GM12878 (cell line): ENCODE results near the gene RASL12. TPM values are rescaled to one million over a fixed set of nuclear protein-coding genes. Genes with fewer than 3 reads are reported as not detected.

Experiments used
- ATAC-seq: fragments of 200-7000 bp; cut with Tn5 transposase; 3 replicates; pipeline ENCODE4 v1.9.1; 2020; ENCODE audit warnings: mild to moderate bottlenecking, moderate library complexity
- BruUV-seq: library from RNA; stranded (reverse); fragments of 400-500 nt; replicated peaks from 2 replicates; lab custom pipeline; 2021; lab: Mats Ljungman, UMichigan
- CTCF ChIA-PET: fragments of 300-600 bp; sonication (Branson Sonifier 250); formaldehyde crosslinking; extraction: SDS; loops from one replicate; lab custom pipeline; 2021; ENCODE audit warnings: inconsistent platforms; lab: Yijun Ruan, JAX
- POLR2A ChIA-PET: fragments of 350-600 bp; formaldehyde crosslinking; extraction: SDS; loops from one replicate; lab custom pipeline; 2021; ENCODE audit warnings: inconsistent platforms; lab: Charles Lee
- RAD21 ChIA-PET: fragments of 300-600 bp; sonication (Branson Sonifier 250); formaldehyde crosslinking; loops from one replicate; lab custom pipeline; 2023; ENCODE audit warnings: antibody characterized with exemption; ENCODE audit not compliant: unreplicated experiment; lab: Charles Lee
- SMC1A ChIA-PET: fragments of 300-600 bp; sonication (Branson Sonifier 250); formaldehyde crosslinking; loops from one replicate; lab custom pipeline; 2023; ENCODE audit not compliant: unreplicated experiment, uncharacterized antibody; lab: Charles Lee
- DNase-seq: peaks from one replicate; pipeline ENCODE4 v3.0.0-alpha.2; 2011; ENCODE audit warnings: low read depth, low spot score
- FAIRE-seq: peaks from 3 replicates; lab custom pipeline; 2011; peaks lifted over from hg19 to GRCh38; lab: Jason Lieb, UNC
- H2AFZ ChIP-seq: 2 replicates; pipeline ENCODE4 v1.6.0; 2011; ENCODE audit warnings: low read depth, low read length, control low read depth; ENCODE audit not compliant: control insufficient read depth
- H3K27ac ChIP-seq: 2 replicates; pipeline ENCODE4 v1.5.1; 2011; ENCODE audit warnings: control low read depth; ENCODE audit not compliant: control insufficient read depth, insufficient read depth
- H3K27me3 ChIP-seq, 2 experiments: replicated peaks in 1 of 2; 2 replicates each; pipeline versions ENCODE4 v1.6.0 to v1.6.1; 2011; ENCODE audit warnings: low read length in 1 of 2; ENCODE audit not compliant: control insufficient read depth in 2 of 2, insufficient read depth in 2 of 2
- H3K36me3 ChIP-seq, 2 experiments: 2 replicates each; pipeline ENCODE4 v1.5.1; 2011; ENCODE audit warnings: low read length in 1 of 2; ENCODE audit not compliant: control insufficient read depth in 2 of 2, insufficient read depth in 2 of 2
- H3K4me1 ChIP-seq: 2 replicates; pipeline ENCODE4 v1.6.1; 2011; ENCODE audit warnings: mild to moderate bottlenecking, low read length, moderate library complexity, mixed read lengths; ENCODE audit not compliant: control insufficient read depth, insufficient read depth
- H3K4me2 ChIP-seq: 2 replicates; pipeline ENCODE4 v1.6.0; 2011; ENCODE audit warnings: control low read depth; ENCODE audit not compliant: control insufficient read depth, insufficient read depth
- H3K4me3 ChIP-seq: fragments of 200-600 bp; sonication (generic); 2 replicates; pipeline ENCODE4 v1.5.1; 2016
- H3K79me2 ChIP-seq: 2 replicates; pipeline ENCODE4 v1.6.0; 2011; ENCODE audit warnings: low read length; ENCODE audit not compliant: control insufficient read depth, insufficient read depth
- H3K9ac ChIP-seq: 2 replicates; pipeline ENCODE4 v1.8.0; 2011; ENCODE audit warnings: low read length, control low read depth, mixed read lengths; ENCODE audit not compliant: control insufficient read depth, insufficient read depth
- H3K9me3 ChIP-seq: replicated peaks from 3 replicates; pipeline ENCODE4 v1.5.1; 2011; ENCODE audit warnings: mild to moderate bottlenecking, low read length; ENCODE audit not compliant: control insufficient read depth, insufficient read depth
- H4K20me1 ChIP-seq: 2 replicates; pipeline ENCODE4 v1.6.0; 2011; ENCODE audit not compliant: control insufficient read depth, insufficient read depth
- BCL11A ChIP-seq: IDR thresholded peaks from 2 replicates; pipeline ENCODE4 v1.6.1; 2011; ENCODE audit warnings: low read depth, low read length
- CBFB ChIP-seq: IDR thresholded peaks from 2 replicates; pipeline ENCODE4 v1.6.1; 2016; ENCODE audit warnings: antibody characterized with exemption, low read depth
- FOXM1 ChIP-seq: IDR thresholded peaks from 2 replicates; pipeline ENCODE4 v1.6.1; 2012; ENCODE audit warnings: low read depth, mild to moderate bottlenecking, inconsistent platforms, low read length, moderate library complexity
- HDAC6 ChIP-seq: fragments of 200-600 bp; sonication (generic); IDR thresholded peaks from one replicate; pipeline ENCODE4 v1.8.0; 2017; ENCODE audit warnings: antibody characterized with exemption; ENCODE audit not compliant: unreplicated experiment
- MEF2B ChIP-seq: fragments of 450-650 bp; IDR thresholded peaks from 2 replicates; pipeline ENCODE4 v1.6.1; 2018; ENCODE audit warnings: mild to moderate bottlenecking, moderate library complexity; ENCODE audit not compliant: partially characterized antibody, poor library complexity, severe bottlenecking
- NKRF ChIP-seq: fragments of 450-650 bp; conservative IDR thresholded peaks from 2 replicates; pipeline ENCODE4 v1.6.1; 2017; ENCODE audit warnings: mild to moderate bottlenecking, moderate library complexity
- POLR2AphosphoS2 ChIP-seq: IDR thresholded peaks from 2 replicates; pipeline ENCODE4 v1.6.1; 2011; ENCODE audit warnings: low read depth, mild to moderate bottlenecking, low read length, improper control_type of control experiment, moderate library complexity
- RELA ChIP-seq: fragments of 450-650 bp; IDR thresholded peaks from 2 replicates; pipeline ENCODE4 v1.8.0; 2014; ENCODE audit warnings: borderline replicate concordance; ENCODE audit not compliant: partially characterized antibody
- SREBF1 ChIP-seq: IDR thresholded peaks from 2 replicates; pipeline ENCODE4 v1.6.1; 2012; ENCODE audit warnings: mild to moderate bottlenecking, low read length
- TCF3 ChIP-seq: IDR thresholded peaks from 2 replicates; pipeline ENCODE4 v1.6.1; 2012; ENCODE audit warnings: low read depth, mild to moderate bottlenecking, low read length, borderline replicate concordance; ENCODE audit not compliant: insufficient read depth
- TCF7 ChIP-seq: IDR thresholded peaks from 2 replicates; pipeline ENCODE4 v1.6.1; 2014; ENCODE audit warnings: antibody characterized with exemption, borderline replicate concordance
- WGBS: methylation state at CpG from one replicate; pipeline ENCODE4 v1.1.6; 2016; ENCODE audit warnings: low lambda C conversion rate; ENCODE audit not compliant: insufficient replicate concordance, insufficient coverage; ENCODE audit errors: missing lambda C conversion rate; 5-methylcytosine and 5-hydroxymethylcytosine counted together
- in situ Hi-C: fragments of 300-500 bp; cut with MboI; formaldehyde crosslinking; loops from 9 replicates; pipeline ENCODE4 v1.14.3; 2018; ENCODE audit warnings: mixed read lengths
- intact Hi-C: fragments of 100-400 bp; cut with micrococcal nuclease; formaldehyde crosslinking; loops from one replicate; pipeline ENCODE4 v1.14.2; 2022; ENCODE audit not compliant: unreplicated experiment
- polyA plus RNA-seq, 11 experiments: library from polyadenylated mRNA; depleted of rRNA in 4 of 11; unstranded in 6 of 11; stranded (reverse) in 5 of 11; fragments of >200 nt; fragmentation: Nextera tagmentation in 4 of 11; fragmentation: Illumina TruSeq in 1 of 11; extraction: Ambion mirVana in 4 of 11; extraction: Trizol in 1 of 11; gene quantifications; 1 replicate in 1 of 11; 2 replicates in 10 of 11; pipeline versions ENCODE4 v1.2.1 to v1.2.3, GENCODE V29; 2011 to 2016; ENCODE audit warnings: inconsistent platforms in 2 of 11, missing spikeins in 2 of 11, low read depth in 1 of 11
- total RNA-seq, 4 experiments: library from RNA; depleted of rRNA in 3 of 4; stranded (reverse); fragments of >200 nt in 3 of 4; fragmentation: Illumina TruSeq in 1 of 4; extraction: Trizol in 1 of 4; gene quantifications; 2 replicates each; pipeline versions ENCODE4 v1.2.1 to v1.2.3, GENCODE V29; 2013 to 2021

Gene RASL12
- total and polyA plus RNA-seq, 10 of the 15 experiments (the other 5 are each of a cell fraction or from before 2014, with no cell fraction given): 0.06 to 0.10 TPM; not detected in 8

GRCh38 chr15:65096481-65097385 lies 28.9 kb upstream of the RASL12 start (continued):
- no peak for TF ChIP-seq HDAC6
- TF ChIP-seq TCF7: no peak

GRCh38 chr15:65095747-65096104 lies 27.9 kb upstream of the RASL12 start:
- DNase-seq (no peak), ATAC-seq (no peak), FAIRE-seq (no peak)
- no peaks in the 10 kb centered on the region for H3K79me2 ChIP-seq
- in situ Hi-C loops: no loop called here
- 73% methylated on average over 6 of the region's 6 CpGs for WGBS
- POLR2A ChIA-PET: interaction anchor here (0.6 kb wide), 1 partner anchor 186 kb away, joined by 4 read pairs; no protein-coding TSS in a partner anchor
- no peak overlapping the region for H3K9ac ChIP-seq
- H3K36me3 ChIP-seq: no peaks in the 10 kb centered on the region; a peak in 2 of 4 replicates
- TF ChIP-seq CBFB: no peak
- TF ChIP-seq BCL11A: no peak
- TF ChIP-seq SREBF1: no peak
- no peak for TF ChIP-seq NKRF
- TF ChIP-seq RELA: no peak
- TF ChIP-seq MEF2B: no peak
- TF ChIP-seq POLR2AphosphoS2: no peak
- no peak for TF ChIP-seq FOXM1
- TF ChIP-seq TCF3: no peak
- CTCF ChIA-PET: interaction anchor here (0.6 to 1.1 kb wide), 2 partner anchors 13 to 65 kb away, joined by 3 to 4 read pairs; no protein-coding TSS in a partner anchor
- no peaks in the 10 kb centered on the region for H3K4me1 ChIP-seq
- RAD21 ChIA-PET: no interaction called here
- no TSS peak for BruUV-seq
- no peaks in the 10 kb centered on the region for H3K9me3 ChIP-seq
- H2AFZ ChIP-seq: no peak overlapping the region
- no peaks in the 10 kb centered on the region for H3K27me3 ChIP-seq
- SMC1A ChIA-PET: no interaction called here
- intact Hi-C loops: no loop called here
- H3K4me2 ChIP-seq: no peak overlapping the region
- no peaks in the 10 kb centered on the region for H4K20me1 ChIP-seq
- H3K27ac ChIP-seq: no peak overlapping the region
- H3K4me3 ChIP-seq: no peak overlapping the region
